Measurements from ENCODE around the gene CACNB1. TPM values are rescaled to one million over a fixed set of nuclear protein-coding genes. Genes with fewer than 3 reads are reported as not detected.

The CACNB1 gene
- total RNA-seq (2022; extraction: Qiagen RNA extraction), result 4.8 to 6.3 TPM (median 5.3 TPM) in 5 replicates

DNA sequence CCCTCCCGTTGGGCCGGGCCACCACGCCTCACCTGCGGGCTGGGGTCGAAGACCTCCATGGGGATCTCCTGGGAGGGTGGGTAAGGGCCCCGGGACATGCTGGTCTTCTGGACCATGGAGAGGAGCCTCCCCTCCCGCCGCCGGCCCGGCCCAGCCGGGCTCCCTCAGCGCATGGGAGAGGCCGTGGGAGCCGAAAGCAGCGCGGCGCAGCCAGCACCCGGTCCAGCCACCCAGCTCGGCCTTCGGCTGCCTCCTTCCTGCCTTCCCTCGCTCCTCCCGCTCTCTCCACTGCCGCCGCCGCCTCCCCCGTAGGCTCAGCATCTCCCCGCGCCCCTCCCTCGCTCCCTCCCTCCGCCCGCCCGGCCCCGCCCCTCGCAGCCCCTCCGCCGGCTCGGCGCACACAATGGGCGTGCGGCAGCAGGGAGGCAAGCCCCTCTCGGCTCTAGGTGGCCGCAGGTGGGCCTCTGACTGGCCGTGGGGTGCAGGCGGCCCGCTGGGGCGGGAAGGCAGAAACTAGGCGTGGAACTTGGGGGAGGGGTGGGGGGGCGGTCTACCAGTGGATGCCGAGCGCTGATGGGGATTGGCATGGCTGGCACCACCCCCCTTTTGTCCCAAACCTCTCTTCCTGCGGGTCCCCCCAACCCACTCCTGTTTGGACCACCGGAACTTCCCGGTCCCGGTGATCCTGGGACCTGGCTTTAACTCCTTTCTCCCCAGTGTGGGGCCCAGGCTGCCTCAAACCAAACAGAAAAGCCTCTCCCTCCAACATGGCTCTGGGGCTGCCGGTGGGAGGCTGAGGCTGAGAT is at the start of gene CACNB1:
Gene CACNB1, minus strand, starts transcription at position 290 of the 806 bp plus-strand sequence. Its CDS starts 174 bp downstream, at position 116.

DNA sequence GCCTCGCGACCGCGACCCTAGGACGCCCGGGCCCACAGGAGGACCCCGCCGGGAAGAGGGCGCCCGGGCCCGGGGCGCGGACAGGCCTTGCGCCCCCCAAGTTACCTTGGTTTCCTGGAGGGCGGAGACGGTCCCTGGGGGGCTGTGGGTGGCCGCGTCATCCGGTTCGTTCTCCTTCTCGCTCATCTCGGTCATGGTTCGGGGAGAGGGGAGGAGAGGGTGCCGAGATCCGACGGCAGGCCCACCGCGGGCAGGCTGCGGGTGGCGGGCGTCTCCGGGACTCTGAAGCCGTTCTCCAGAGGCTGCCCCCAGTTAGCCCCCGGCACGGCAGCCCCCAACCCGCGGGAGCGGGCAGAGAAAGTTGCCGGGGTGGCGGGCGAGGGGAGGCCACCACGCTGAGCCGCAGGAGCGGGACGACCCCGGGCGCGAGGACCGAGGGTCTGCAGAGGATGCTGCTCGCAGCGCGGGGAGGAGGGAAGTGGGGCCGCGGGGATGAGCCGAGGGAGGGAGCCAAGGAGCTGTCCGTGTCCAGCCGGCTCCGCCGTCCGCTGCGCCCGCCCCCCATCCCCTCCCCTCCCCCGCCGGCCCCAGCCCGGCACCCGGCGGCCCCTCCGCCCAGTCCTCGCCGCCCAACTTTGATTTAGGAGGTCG is 28.0 kb upstream of the CACNB1 start, which contains the start of gene STAC2:
Gene STAC2, minus strand, starts transcription at position 638 of the 651 bp plus-strand sequence. Its CDS starts 443 bp downstream, at position 195.

DNA sequence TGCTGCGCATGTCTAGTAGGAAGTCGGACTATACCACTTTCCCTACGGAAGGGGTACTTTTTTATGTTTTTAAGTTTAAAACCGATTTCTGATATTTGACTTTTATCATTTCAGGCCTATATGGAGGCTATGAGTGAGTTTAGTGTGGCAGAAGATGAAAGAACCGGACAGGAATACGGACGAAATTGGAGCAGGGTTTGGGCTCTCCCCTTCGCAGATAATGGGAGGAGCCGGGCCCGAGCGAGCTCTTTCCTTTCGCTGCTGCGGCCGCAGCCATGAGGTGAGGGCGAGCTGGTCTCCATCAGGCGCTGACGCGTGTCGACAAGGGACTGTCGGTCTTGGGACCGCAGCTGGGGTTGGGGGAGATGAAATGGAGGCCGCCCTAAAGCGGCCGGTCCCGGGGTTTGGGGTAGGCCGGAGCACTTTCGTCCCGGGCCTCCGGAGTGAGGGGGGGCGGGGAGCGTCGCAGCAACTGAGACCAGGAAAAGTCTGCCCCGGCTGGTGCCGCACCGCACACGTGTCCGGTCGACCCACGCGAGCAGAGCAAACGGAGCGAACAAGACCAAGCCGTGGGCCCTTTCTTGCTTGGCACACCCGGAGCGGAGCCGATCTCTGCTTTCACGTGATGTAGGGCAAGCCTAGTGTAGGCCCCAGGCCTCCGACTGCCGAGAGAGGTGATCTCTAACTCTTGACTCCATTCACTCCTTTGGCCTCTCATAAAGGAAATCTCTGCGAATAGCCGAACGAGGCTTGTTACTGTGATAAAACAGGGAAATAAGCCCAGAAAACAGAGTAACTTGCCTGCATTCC is 2.8 kb upstream of the CACNB1 start, which contains the start of gene RPL19:
Gene RPL19, plus strand, starts transcription at position 214 of the 810 bp plus-strand sequence. Its CDS starts 62 bp downstream, at position 276.

DNA sequence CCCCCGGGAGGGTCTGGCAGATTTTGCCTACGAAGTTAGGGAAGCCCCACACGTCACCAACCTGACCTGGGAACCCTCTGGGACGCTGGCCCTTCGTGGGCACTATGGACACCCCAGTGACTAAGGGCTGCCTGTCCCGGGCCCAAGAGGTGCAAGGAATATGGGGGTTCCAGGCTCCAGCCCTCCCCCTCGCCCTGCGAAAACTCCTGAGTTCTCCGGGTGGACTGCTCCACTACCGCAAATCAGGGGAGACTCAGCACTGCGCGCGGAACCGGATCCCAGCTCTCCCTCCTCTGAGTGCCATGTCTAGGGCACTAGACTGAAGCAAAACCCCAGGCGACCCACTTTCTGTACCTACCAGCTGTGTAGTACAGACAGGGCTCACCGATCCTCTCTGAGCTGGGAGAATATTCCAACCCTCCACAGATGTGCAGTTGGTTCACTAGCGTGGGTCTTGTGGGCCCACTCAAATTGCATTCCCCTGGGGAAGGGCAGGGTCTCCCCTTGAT is 31.6 kb downstream of the CACNB1 start, which contains the start of gene ARL5C:
Gene ARL5C, minus strand, starts transcription at position 321 of the 509 bp plus-strand sequence. CDS start 401 bp downstream, outside the sequence.

DNA sequence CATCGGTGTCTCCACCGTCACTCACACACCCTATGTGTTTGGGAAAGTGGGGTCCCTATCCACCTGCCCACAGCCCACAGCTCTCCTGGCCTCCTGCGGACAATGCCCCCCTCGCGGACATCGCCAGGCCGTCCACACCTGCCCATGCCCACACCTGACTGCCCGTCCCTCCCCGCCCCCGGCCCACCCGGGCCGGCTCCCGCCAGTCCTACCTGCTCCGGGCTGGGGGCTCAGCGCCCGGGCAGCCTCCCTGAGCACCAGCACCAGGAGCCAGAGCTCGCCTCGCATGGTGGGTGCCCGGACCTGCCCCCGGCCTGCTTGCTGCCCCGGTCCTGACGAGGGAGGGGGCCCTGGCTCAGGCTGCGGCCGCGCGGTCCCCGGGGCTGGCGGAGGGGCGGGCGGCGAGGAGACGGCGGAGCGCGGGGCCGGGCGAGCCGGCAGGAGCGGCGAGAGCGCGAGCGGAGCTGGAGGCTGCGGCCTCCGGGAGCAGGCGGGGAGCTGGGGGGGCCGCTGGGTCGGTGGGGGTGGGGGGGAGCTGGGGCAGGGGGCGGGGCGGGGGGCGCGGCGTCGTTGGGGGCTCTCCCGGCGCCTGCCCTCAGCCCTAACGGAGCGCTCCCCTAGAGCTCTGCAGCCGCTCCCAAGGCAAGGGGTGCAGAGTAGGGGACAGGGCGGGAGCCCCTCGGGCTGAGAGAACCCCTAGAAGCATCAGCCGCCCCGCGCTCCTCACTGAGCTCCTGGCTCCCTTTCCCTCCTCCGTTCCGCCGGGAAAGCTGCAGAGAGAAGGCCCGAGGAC is 46.1 kb downstream of the CACNB1 start, which contains the start of gene PLXDC1:
Gene PLXDC1, minus strand, starts transcription at position 488 of the 793 bp plus-strand sequence. Its CDS starts 200 bp downstream, at position 288.

Other genes starting within 250 kb of the CACNB1 start
- gene FBXO47, start 230.3 kb downstream of the CACNB1 start, total RNA-seq (2022; extraction: Qiagen RNA extraction), result not detected in 5 replicates
- 0.02 to 0.33 TPM (median 0.14 TPM) in 5 replicates for gene PLXDC1, start 46.0 kb downstream of the CACNB1 start, total RNA-seq (2022; extraction: Qiagen RNA extraction)
- not detected in 5 replicates for gene ARL5C, start 31.5 kb downstream of the CACNB1 start, total RNA-seq (2022; extraction: Qiagen RNA extraction)
- 3,879 to 4,178 TPM (median 3,969 TPM) in 5 replicates for gene RPL19, start 2.6 kb upstream of the CACNB1 start, total RNA-seq (2022; extraction: Qiagen RNA extraction)
- gene STAC2, start 28.3 kb upstream of the CACNB1 start, total RNA-seq (2022; extraction: Qiagen RNA extraction), result 3.5 to 4.8 TPM (median 4.0 TPM) in 5 replicates
- gene FBXL20, start 204.0 kb upstream of the CACNB1 start, total RNA-seq (2022; extraction: Qiagen RNA extraction), result 6.2 to 8.3 TPM (median 7.3 TPM) in 5 replicates